Skeletal muscle cell (primary cell): Measurements from ENCODE around the gene SLC12A7.
"Not testable (repeated sequence)": the region's sequence is repeated elsewhere in the genome, so short reads cannot be mapped to it uniquely, and the experiment has no call there.

Experiments
- DNase-seq: peaks from one replicate; pipeline ENCODE4 v3.0.0-alpha.2; 2010; ENCODE audit warnings: low read depth
- H3K4me3 ChIP-seq: 2 replicates; pipeline ENCODE4 v1.5.1; 2011; ENCODE audit warnings: low read depth, mild to moderate bottlenecking, control low read depth, low read length, moderate library complexity

SLC12A7 gene

GRCh38 chr5:1101961-1102713, 9.7 kb downstream of the SLC12A7 start:
- DNase-seq: no peak
- H3K4me3 ChIP-seq: no peak overlapping the region

DNA sequence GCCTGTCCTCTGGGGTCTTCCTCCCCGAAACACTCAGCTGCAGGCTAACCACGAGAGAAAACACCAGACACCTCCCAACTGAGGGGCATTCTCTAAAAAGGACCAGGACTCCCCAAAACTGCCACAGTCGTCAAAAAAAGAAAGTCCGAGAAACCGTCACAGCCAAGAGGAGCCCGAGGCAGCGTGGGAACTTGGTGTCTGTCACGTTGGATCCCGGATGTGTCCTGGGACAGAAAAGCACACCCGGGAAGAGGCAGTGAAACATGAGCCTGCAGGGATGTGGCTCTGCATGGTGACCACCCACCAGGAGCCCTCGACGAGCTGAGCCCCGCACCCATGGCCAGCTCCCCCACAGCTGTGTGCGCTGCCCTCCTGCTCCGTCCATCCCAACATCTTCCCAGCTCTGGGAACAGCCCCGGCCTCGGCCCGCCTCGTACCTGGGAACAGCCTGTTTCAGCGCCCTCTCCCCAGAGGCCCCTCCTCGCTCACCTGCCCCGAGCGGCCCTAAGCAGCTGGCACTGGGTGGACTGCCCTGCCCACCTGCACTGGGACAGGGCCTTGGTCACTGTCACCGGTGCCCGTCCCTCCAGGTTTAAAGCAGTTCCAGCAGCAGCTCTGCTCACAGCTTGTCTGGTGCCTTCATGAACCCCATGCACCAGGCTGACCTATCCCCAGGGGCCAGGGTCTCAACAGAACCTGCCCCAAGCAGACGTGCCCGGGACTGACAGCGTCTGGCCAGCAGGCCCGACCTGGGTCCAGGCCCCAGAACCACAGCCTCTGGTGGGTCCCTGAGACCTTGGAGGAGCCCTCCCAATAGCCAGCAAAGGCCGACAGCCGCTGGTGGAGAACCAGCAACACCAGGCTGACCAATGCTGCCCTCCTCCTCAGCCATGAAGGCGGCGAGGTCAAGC, 10.9 kb downstream of the SLC12A7 start:
- no peak for DNase-seq
- no peak overlapping the region for H3K4me3 ChIP-seq

DNA sequence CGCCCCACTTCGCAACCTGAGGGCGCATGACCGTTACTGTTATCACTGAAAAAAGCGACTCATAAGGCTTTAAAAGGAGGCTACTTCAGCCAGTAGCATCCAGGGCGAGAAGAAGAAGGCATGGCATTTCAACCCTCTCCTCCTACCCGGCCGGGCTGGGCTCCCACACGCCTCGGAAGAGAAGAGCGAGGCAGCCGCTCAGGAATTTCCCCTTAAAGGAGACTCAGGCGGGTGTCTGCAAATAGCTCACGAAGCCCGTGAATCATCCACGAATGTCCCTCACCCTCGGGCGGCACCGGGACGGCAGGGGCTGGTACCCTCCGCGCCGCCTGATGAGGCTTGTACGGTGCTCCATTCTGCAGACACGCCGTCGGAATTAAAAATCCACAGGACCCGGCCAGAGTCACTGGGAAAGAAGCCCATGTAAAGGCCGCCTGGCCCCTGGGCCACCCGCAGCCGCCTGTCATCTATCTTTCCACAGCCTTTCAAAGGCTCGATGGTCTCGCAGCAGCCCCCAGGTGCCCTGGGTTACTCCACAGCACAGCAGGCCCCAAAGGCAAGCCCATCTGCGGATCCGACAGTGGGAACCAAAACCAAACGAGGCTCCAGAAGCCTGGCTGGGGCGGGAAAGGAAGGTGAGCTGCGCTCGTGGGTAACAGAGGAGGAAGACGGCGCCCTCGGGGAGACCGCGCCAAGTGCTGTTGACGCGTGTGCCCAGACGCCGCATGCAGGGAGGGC, 11.8 kb downstream of the SLC12A7 start:
- DNase-seq: no peak
- no peak overlapping the region for H3K4me3 ChIP-seq

DNA sequence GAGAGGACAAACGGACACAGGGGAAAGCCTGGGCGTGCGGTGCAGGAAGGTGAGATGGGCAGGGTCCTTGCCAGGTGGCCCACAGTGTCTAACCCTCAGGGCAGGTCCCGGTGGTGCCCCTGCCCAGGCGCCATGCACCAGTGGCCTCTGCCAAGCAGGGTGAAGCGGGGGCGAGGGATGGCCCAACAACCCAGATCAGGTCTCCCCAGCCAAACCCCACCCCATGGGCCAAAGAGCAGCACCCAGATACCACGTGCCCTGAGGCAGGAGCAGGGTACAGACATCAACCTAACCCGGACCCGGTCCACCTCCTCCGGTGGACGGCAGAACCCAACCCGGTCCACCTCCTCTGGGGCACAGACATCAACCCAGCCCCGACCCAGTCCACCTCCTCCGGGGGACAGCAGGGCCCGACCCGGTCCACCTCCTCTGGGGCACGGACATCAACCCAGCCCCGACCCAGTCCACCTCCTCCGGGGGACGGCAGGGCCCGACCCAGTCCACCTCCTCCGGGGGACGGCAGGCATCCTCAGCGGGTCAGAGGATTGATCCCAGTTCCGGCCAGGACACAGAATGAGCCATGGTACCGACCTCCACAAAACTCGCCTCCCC, 12.8 kb downstream of the SLC12A7 start:
- no peak overlapping the region for H3K4me3 ChIP-seq
- no peak for DNase-seq

DNA sequence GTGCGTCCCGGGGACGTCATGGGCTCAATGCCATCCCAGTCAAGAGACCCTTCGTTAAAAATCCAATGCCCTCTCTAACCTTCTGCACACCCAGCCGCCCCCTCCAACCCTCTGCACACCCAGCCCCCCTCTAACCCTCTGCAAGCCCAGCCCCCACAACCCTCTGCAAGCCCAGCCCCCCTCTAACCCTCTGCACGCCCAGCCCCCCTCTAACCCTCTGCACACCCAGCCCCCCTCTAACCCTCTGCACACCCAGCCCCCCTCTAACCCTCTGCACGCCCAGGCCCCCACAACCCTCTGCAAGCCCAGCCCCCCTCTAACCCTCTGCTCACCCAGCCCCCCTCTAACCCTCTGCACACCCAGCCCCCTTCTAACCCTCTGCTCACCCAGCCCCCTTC, 13.9 kb downstream of the SLC12A7 start:
- DNase-seq, H3K4me3 ChIP-seq: not testable (repeated sequence)

DNA sequence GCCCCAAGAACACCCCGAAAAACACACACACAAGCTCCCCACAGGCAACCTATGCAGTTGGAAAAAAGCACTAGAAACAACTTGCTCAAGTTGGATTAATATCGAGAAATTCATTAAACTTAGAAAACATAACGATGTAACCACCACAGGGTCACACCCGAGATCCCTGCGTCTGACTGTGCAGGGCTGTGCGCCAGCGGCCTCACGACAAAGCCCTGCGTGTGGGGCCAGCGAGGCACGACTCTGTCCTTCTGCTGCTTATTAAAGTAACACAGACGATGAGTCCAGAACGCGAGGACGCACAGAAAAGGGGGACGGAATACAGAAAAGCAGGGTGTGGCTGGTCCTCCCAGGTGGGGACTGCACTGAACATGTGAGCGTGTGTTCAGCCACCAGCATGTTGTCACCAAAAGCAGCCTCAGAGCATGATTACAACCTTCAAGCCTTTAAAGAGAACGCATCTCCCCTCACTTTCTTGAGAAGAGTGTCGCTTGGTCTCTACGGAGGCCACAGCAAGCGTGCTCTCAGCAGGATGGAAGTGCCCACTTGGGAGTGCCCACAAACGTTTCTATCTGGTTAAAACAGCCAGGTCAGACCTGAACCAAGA, 14.4 kb downstream of the SLC12A7 start:
- no peak for DNase-seq

GRCh38 chr5:1096838-1097237, 15.0 kb downstream of the SLC12A7 start:
- DNase-seq: no peak
- no peak overlapping the region for H3K4me3 ChIP-seq

More for the DNA sequence above, 14.4 kb downstream of the SLC12A7 start:
- H3K4me3 ChIP-seq: no peak overlapping the region

- H3K4me3 ChIP-seq: no peak overlapping the region
- no peak for DNase-seq
These were observed 15.9 kb downstream of the SLC12A7 start for GRCh38 chr5:1095990-1096363.

- DNase-seq: no peak
- no peak overlapping the region for H3K4me3 ChIP-seq
These were observed 16.4 kb downstream of the SLC12A7 start for GRCh38 chr5:1095302-1095989.

DNA sequence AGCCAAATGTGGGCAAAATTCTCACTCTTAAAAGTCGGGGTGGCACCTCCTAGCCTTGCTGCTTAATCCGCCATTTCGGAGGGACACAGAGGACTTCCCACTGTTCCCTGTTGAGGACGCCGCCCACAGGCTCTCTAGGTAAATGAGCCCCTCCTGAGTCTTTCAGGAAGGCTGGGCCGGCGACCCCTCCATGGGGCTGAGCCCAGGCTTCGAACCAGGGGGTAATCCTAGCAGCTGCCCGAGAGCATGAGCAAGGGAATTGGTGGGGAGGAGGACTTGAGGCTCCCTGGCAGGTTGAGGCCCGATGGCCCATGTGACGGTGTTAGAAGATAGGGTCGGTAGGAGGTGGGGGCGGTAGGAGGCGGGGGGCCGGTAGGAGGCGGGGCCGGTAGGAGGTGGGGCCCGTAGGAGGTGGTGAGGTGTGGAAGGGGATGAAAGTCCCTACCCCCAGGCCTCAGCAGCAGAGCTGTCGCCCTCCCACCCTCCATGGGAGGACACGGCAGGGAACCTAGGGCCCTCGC, 17.1 kb downstream of the SLC12A7 start:
- no peak overlapping the region for H3K4me3 ChIP-seq
- no peak for DNase-seq

DNA sequence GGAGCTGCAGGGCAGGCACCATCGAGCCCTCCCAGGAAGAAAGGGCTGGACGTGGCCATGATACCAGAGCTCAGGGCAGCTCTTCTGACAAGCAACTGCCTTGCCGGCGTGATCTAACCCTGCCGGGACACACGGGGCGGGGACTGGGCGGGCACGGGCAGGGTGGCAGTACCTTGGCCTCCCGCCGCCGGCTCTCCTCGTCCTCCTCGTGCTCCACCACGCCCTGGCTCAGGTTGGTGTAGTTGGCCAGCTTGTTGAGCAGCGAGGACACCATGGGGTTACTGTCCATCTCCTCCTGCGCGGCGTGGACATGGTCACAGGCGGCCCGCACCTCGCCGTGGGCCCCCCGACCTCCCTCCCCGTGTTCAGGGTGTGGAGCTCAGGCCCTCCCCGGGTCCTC, 18.5 kb downstream of the SLC12A7 start:
- no peak overlapping the region for H3K4me3 ChIP-seq
- no peak for DNase-seq

DNA sequence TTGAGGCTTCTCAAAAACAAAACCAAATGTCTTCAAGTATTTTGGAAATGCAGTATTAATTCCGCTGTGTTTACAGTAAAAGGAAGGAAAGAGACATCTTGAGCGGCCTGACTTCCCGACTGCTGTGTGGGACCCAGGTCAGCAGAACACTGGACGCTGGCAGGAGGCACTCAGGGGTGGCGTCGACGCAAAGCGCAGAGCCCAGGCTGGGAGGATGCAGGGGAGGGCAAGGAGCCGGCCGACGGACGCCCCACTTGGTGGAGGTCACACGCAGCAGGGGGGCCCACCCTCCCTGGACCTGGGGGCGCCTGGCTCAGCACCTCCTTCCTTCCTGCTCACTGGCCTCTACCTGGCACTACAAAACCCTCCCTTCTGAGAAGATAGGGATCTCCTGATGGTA, 19.7 kb downstream of the SLC12A7 start:
- DNase-seq: no peak
- no peak overlapping the region for H3K4me3 ChIP-seq

- no peak for DNase-seq
- no peak overlapping the region for H3K4me3 ChIP-seq
These were observed 20.2 kb downstream of the SLC12A7 start for GRCh38 chr5:1091632-1092031.

- H3K4me3 ChIP-seq: no peak overlapping the region
- no peak for DNase-seq
These were observed 21.3 kb downstream of the SLC12A7 start for GRCh38 chr5:1090538-1090937.

DNA sequence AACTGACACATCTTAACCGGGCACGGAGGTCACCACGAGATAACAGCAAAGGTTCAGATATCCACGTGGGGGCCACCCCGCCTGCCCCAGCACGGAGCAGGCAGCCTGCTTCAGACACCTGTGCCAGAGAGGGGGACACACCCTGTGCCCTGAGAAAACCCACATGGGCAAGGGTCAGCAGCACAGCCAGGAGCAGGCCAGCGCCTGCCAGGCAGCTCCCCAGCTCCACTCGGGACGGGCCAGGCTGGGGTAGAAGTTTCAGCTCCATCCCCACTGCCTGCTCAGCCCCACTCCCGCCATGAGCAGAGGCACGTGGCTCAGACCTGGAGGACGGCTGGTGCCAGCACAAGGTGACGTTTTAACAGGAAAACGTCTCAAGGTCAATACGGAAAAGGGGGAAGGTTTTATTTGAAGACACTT, 22.2 kb downstream of the SLC12A7 start:
- H3K4me3 ChIP-seq: no peak overlapping the region
- DNase-seq: no peak

GRCh38 chr5:1089146-1089545, 22.7 kb downstream of the SLC12A7 start:
- no peak overlapping the region for H3K4me3 ChIP-seq
- no peak for DNase-seq

DNA sequence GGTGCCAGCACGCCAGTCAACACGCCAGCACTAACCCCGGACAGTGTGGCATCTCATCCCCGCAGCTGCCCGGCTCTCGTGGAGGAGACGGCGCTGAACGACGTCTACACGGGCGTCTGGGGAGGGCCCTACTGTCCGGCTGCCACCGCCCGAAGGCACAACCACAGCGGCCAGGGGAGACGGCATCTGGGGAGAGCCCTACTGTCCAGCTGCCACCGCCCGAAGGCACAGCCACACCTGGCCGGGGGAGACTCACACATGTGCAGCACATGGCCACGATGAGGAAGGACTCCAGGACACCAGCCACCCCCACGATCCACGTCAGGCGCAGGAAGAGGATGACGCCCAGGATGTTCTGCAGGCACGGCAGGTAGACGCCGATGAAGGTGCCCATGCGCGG, 23.1 kb downstream of the SLC12A7 start:
- no peak for DNase-seq
- no peak overlapping the region for H3K4me3 ChIP-seq

DNA sequence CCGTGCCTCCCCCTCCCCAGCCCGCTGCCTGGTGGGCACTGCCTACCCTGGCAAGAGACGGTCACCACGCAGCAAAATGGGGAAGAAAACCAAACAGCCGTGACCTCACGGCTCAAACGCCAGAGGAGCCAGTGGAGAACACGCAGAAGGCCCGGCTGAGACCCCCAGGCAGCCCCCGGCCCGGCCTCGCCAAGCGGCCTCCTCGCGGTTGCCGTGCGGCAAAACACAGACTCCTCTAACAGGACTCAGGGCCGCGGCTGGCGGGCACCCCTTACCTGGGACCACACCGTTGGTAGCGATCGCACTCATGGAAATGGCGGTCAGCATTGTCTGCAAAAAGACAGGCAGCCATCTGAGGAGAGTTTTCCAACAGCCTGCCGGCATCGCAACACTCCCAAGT, 23.8 kb downstream of the SLC12A7 start:
- no peak for DNase-seq

DNA sequence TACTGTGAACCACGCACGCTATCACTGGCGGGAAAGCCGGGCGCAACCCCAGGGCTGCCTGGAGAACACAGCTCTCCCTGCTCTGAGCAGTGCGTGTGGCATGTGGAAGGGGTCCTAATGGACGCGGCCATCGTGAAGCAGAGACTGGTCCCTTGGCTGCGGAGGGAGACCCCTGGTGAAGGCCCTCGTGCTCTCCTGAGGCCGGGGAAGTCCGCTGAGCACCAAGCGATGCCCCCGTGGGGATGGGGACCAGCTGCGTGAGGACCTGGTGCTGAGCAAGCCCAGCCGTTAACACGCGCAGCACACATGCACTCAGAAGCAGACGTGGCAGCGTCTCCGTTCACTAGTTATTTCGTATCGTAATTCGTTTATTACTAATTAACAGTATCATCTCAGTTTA, 24.4 kb downstream of the SLC12A7 start:
- H3K4me3 ChIP-seq: no peak overlapping the region
- DNase-seq: no peak

More for the DNA sequence above, 23.8 kb downstream of the SLC12A7 start:
- no peak overlapping the region for H3K4me3 ChIP-seq
